Testis (tissue), 3 donors: Measurements from ENCODE around the gene CFAP65. TPM values are rescaled to one million over a fixed set of nuclear protein-coding genes. Genes with fewer than 3 reads are reported as not detected.

Experiments
- DNase-seq: peaks from one replicate; pipeline ENCODE4 v3.0.0-alpha.2; 2019
- H3K27ac ChIP-seq, 2 donors: fragments of 200-600 bp; sonication (generic); one replicate each; pipeline ENCODE4 v1.5.1; 2019
- H3K27me3 ChIP-seq: fragments of 200-600 bp; sonication (generic); one replicate; pipeline ENCODE4 v1.5.1; 2019
- H3K36me3 ChIP-seq: fragments of 200-600 bp; sonication (generic); one replicate; pipeline ENCODE4 v1.5.1; 2017; ENCODE audit warnings: low read depth; ENCODE audit errors: missing control alignments
- H3K4me1 ChIP-seq: fragments of 200-600 bp; sonication (generic); one replicate; pipeline ENCODE4 v1.5.1; 2019
- H3K4me3 ChIP-seq, 2 donors: fragments of 200-600 bp; sonication (generic); one replicate each; pipeline ENCODE4 v1.5.1; 2017 to 2019
- H3K9me3 ChIP-seq: fragments of 200-600 bp; sonication (generic); one replicate; pipeline ENCODE4 v1.5.1; 2017
- POLR2A ChIP-seq: fragments of 450-650 bp; IDR thresholded peaks from one replicate; pipeline ENCODE4 v1.6.1; 2017; ENCODE audit warnings: antibody characterized with exemption, mild to moderate bottlenecking, moderate library complexity
- WGBS, 2 donors: methylation state at CpG; one replicate each; pipeline ENCODE4 v1.1.5; 2018; 5-methylcytosine and 5-hydroxymethylcytosine counted together
- intact Hi-C: fragments of 100-400 bp; cut with DNase I; formaldehyde crosslinking; loops from one replicate; pipeline ENCODE4 v1.15.1; 2023; ENCODE audit warnings: low total_unique reads
- polyA plus RNA-seq: library from polyadenylated mRNA; stranded (reverse); fragments of 350-450 nt; fragmentation: Illumina TruSeq; extraction: RNeasy Lipid Tissue Mini Kit (QIAGEN cat#74804); gene quantifications from one replicate; pipeline ENCODE4 v1.2.3, GENCODE V29; 2014; ENCODE audit warnings: low read depth, low replicate concordance; ENCODE audit not compliant: insufficient read depth
- total RNA-seq, 2 donors: library from RNA; depleted of rRNA; stranded (reverse); fragments of >200 nt; gene quantifications; one replicate each; pipeline ENCODE4 v1.2.3, GENCODE V29; 2016
- TF ChIP-seq, protein P1 (sequence below), 3 experiments: fragments of 450-650 bp in 2 of 3; fragments of 200-600 bp in 1 of 3; sonication (generic) in 1 of 3; IDR thresholded peaks; one replicate each; pipeline ENCODE4 v1.5.1; 2016 to 2019; ENCODE audit warnings: antibody characterized with exemption in 3 of 3, mild to moderate bottlenecking in 2 of 3, moderate library complexity in 1 of 3

Gene CFAP65
- total and polyA plus RNA-seq, 3 donors from 2014 or later = 15.5 to 42.9 (median 23.7) TPM

DNA sequence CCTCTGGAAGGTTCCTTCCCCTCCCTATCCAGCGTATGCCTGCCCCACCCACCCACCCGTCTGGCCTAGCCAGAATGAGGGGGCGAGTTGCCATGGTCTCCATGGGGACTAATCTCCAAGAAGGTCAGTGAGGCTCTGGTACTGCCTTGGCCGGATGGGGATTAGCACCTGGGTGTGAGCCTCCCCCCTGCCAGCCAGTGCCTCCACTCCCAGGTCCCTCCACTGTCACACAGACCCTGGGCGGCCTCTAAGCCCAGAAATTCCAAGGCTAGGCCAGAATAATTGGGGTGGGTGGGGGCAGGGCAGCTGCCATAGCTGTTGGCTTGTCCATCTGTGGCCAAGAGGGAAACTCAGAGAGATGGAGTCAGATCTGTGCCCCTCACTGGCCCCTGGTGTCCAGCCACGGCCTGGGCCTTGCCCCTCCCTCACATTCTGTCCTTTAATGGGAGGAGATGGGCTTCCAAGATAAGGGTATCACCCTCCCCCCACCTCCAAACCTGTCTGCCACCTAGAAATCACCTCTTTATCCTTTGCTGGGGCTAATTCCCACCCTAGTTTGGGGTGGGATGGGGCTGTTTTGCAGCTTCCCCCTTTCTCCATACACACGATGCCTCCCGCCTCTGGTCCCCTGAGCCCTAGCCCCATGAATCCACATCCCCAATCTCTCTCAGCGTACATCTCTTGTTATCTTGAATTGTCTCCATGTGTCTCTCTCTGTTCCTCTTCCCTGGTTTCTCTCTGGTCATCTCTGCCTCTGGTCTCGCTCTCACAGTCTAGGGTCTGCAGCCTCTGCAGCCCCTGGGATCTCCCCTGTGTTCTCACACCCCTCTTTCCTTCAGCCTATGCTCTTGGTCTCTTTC is 42.1 kb downstream of the CFAP65 start:
- Histone ChIP-seq H3K36me3 (no peaks in the 10 kb centered on the region), H3K4me3 (no peak overlapping the region), H3K27me3 (no peaks in the 10 kb centered on the region), H3K9me3 (no peaks in the 10 kb centered on the region), H3K27ac (no peak overlapping the region), H3K4me1 (peaks cover 17% of the 10 kb centered on the region)
- 65 to 66% methylated on average over 7 to 10 of the region's 10 CpGs for WGBS, 2 donors
- intact Hi-C loops = no loop called here
- DNase-seq = no peak
- TF ChIP-seq, protein P1, sequence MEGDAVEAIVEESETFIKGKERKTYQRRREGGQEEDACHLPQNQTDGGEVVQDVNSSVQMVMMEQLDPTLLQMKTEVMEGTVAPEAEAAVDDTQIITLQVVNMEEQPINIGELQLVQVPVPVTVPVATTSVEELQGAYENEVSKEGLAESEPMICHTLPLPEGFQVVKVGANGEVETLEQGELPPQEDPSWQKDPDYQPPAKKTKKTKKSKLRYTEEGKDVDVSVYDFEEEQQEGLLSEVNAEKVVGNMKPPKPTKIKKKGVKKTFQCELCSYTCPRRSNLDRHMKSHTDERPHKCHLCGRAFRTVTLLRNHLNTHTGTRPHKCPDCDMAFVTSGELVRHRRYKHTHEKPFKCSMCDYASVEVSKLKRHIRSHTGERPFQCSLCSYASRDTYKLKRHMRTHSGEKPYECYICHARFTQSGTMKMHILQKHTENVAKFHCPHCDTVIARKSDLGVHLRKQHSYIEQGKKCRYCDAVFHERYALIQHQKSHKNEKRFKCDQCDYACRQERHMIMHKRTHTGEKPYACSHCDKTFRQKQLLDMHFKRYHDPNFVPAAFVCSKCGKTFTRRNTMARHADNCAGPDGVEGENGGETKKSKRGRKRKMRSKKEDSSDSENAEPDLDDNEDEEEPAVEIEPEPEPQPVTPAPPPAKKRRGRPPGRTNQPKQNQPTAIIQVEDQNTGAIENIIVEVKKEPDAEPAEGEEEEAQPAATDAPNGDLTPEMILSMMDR (IDR thresholded peaks at IDR 0.05) = no peak
- no peak for TF ChIP-seq POLR2A

DNA sequence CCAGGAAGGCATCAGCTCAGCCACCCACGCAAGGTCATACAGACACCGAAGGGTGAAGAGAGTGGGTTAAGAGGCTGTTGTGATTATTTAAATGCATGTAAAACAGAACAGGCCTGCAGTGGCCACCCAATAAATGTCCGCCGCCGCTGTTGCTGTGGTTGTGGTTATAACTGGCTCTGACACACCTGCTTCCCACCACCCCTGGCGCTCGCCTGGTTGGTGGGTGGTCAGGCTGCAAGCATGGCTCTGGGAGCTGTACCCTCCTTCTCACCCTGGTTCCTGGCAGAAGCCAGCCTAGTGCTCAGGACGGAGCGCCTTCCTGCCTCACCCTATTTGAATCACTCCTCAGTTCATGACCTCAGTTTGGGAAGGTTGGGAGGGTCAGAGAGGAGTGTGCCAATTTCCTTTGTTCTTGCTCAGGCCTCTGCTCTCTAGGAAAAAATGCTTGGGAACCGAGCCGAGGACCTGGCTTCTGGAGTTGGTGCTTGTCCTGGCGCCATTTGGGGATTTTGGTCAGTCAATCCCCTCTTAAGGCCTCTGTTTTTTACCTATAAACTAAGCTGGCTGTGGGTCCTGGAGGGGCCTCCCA is 42.8 kb downstream of the CFAP65 start:
- TF ChIP-seq, protein P1 (IDR thresholded peaks at IDR 0.05) = no peak
- TF ChIP-seq POLR2A = no peak
- no peaks in the 10 kb centered on the region for H3K9me3 ChIP-seq
- DNase-seq = no peak
- peaks cover 23% of the 10 kb centered on the region for H3K4me1 ChIP-seq
- no peak overlapping the region for H3K4me3 ChIP-seq
- H3K27me3 ChIP-seq = no peaks in the 10 kb centered on the region
- intact Hi-C loops = no loop called here
- H3K27ac ChIP-seq = no peak overlapping the region
- no peaks in the 10 kb centered on the region for H3K36me3 ChIP-seq
- WGBS, 2 donors = 73 to 88% methylated on average over 12 of the region's 12 CpGs

DNA sequence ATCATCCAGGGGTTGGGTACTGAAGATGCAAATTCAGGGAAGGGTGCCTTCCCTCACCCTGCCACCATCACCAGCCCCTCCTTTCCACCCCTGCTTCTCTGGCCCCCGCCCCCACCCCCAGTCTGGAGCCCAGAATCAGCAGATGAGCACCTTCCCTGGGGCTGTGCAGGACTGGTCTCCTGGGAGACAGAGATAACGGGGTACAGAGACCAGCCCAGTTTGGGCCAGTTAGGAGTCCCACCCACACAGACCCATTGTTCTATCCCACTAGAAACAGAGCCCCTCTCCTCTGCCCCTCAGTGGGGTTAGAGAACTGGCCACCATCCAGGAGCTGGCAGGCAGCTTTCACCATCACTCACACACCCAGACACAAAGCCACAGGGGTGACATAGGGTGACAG is 43.6 kb downstream of the CFAP65 start:
- no peaks in the 10 kb centered on the region for H3K27me3 ChIP-seq
- intact Hi-C loops = no loop called here
- DNase-seq = no peak
- H3K4me3 ChIP-seq = no peak overlapping the region
- no peaks in the 10 kb centered on the region for H3K9me3 ChIP-seq
- H3K4me1 ChIP-seq = peaks cover 25% of the 10 kb centered on the region
- WGBS, 2 donors = 61% methylated on average over 2 of the region's 2 CpGs; no CpG with 5 or more reads in 1 of the 2 donors
- no peak overlapping the region for H3K27ac ChIP-seq
- no peak for TF ChIP-seq POLR2A
- TF ChIP-seq, protein P1 (IDR thresholded peaks at IDR 0.05) = no peak
- no peaks in the 10 kb centered on the region for H3K36me3 ChIP-seq

DNA sequence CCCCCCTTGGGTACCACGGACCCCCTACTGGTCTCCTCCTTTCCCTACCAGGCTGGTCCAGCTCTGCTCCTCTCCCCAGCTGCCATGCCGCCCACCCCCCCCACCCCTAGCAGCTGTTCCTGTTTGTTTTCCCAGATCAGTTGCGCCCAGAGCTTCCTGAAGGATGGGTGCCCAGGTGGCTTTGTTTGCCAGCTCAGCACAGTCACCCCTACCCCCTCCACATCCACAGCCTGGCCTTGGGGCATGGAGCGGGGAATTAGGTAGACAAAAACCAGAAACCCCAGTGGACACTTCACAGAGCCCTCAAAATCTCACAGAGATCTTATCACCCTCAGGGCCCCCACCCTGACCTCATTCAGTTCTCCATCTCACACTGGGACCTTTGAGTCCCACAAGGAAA is 44.4 kb downstream of the CFAP65 start:
- Histone ChIP-seq H3K27ac (no peak overlapping the region), H3K4me3 (no peak overlapping the region), H3K36me3 (no peaks in the 10 kb centered on the region), H3K4me1 (peaks cover 18% of the 10 kb centered on the region), H3K27me3 (no peaks in the 10 kb centered on the region), H3K9me3 (no peaks in the 10 kb centered on the region)
- WGBS, 2 donors = 63 to 71% methylated on average over 4 of the region's 4 CpGs
- DNase-seq = no peak
- intact Hi-C loops = no loop called here
- TF ChIP-seq POLR2A = no peak
- TF ChIP-seq, protein P1 (IDR thresholded peaks at IDR 0.05) = no peak
